AG09309 (cell line): ENCODE results near the gene HOXA13.
A peak's percentile ranks its signal among the peaks of the same experiment; 100 is the strongest.

Source experiments
- DNase-seq: peaks from one replicate; pipeline ENCODE4 v3.0.0-alpha.2; 2010; ENCODE audit warnings: low read depth
- H3K4me3 ChIP-seq: 2 replicates; pipeline ENCODE4 v1.5.1; 2011; ENCODE audit warnings: mild to moderate bottlenecking, low read depth, low read length, moderate library complexity; ENCODE audit not compliant: control insufficient read depth
- CTCF ChIP-seq: IDR thresholded peaks from 2 replicates; pipeline ENCODE4 v1.5.1; 2011; ENCODE audit warnings: mild to moderate bottlenecking, low read depth, low read length, inconsistent platforms; ENCODE audit not compliant: insufficient read depth, control insufficient read depth; ENCODE audit errors: missing control alignments

HOXA13 gene

DNA sequence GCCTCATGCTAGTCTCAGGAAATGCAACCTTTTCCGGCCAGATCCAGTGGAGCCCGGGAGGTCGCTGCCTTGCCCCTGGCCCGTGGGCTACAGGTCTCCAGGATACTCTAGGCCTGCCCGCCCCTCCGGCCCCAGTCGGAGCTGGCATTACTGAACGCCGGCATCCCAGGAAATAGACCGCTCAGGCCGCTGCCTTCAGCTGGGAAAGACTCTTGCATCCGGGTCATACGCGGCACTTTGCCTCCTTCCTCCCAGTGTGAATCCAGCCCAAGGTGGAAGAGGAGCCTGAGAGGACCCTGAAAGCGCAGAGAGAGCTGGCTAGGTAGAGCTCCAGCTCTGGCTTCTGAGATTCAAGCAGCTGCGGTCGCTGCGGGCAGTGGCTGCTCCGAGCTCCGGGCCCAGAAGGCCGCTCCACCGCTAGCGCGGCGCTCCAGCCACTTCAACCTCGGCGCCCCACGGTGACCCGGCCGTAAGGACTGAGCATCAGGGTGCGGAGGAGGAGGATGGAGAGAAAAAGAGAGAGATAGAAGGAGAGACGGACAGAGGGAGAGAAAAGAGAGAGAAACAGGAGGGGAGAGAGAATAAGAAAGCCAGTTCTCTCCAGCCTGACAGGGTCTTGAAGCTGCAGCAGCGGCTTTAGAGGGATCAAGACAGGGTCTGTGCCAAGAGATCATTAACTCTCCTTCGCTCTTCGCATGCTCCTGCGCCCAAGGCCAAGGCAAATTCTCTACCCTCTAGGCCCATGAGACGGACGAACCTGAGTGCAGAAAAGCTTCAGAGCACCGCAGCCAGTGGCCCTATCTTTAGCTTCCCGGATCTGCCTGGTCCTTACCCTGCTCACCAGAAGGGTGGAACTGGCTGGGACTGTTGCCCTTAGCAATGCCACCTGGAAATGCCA, 24.0 kb downstream of the HOXA13 start:
- no peak for DNase-seq
- no peak for TF ChIP-seq CTCF
- H3K4me3 ChIP-seq: peak overlapping the region; percentile 87

GRCh38 chr7:27174874-27175625, 24.8 kb downstream of the HOXA13 start:
- no peak for TF ChIP-seq CTCF
- H3K4me3 ChIP-seq: peak overlapping the region; percentile 87
- DNase-seq: no peak

DNA sequence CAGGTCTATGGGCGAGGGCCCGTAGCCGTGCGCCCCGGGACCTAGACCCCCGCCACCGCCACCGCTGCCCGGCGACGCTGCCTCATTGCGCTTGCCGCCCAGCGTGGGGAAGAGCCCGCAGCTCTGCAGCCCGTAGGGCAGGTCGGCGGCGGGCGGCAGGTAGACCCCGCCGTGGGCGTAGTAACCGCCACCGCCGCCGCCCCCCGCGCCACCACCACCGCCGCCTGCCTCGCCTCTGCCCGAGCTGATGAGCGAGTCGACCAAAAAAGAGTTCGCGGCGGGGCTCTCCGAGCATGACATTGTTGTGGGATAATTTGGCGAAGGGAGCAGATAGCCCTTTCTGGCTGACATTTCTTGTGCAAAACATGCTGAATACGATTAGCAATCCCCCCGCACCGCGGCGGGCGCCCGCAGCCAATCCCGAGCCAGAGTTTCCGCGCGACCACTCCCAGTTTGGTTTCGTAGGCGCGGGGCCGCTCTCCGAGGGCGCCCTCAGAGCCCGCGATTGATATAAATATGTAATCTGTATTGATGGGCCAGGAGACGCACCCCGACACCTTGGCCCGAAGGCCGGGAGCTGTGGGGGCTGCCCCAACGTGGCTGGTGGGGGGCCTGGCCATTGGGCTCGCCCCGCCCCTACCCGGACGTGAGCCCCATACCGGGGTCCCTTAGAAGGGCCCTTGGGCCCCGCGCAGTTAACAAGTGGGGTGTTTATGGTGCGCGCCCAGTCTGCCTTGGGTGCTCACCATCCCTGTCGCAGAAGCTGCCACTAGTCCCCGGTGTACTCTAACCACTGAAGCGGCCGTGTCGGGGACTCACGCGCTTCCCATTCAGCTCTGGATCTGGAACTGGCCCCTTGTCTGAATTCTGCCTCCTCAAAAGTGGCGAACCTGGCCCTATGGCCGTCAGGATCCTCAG, 25.7 kb downstream of the HOXA13 start, which contains the start of gene HOXA10:
TSS of gene HOXA10 (minus strand) at position 365 of the 918 bp plus-strand sequence. CDS start at position 351, 14 bp downstream.
- TF ChIP-seq CTCF: no peak
- peak within 1 kb of the TSS; percentile 87 for H3K4me3 ChIP-seq
- DNase-seq: no peak

GRCh38 chr7:27173511-27173955, 26.4 kb downstream of the HOXA13 start:
- peak overlapping the region; percentile 87 for H3K4me3 ChIP-seq
- no peak for TF ChIP-seq CTCF
- no peak for DNase-seq

DNA sequence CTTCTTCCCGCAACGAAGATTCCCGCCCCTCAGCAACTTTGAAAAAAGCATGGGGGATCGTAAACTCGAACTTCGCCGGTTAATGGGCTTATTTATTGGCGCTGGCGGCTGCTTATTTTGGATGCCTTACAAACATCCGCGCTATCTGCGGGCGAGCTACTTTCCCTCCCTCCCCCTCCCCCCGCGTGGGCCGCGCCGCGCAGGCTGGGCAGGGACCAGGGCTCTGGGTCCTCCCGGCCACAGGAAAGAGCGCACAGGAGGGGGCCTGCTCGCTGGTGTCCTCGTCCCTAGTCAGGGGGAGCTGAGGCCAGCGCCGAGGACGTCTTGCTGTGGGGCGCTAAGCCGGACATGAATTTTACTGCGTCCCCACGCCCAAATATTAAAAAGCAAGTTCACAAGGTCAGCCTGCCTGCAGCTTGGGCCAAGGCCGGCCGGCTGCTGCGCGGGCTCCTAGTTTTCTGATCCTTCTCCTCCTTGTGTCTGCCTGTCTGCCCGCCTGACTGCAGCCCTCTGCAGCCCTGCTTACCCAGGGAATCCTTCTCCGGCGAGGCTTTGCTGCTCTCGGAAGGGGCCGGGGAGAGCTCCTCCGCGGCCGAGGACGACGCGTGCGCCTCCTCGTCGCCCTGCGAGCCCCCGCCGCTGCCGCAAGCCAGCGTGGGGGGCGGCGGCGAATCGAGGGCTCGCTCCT, 26.9 kb downstream of the HOXA13 start:
- DNase-seq: peak; percentile 88
- H3K4me3 ChIP-seq: peak overlapping the region; percentile 87

More for the DNA sequence above, 26.9 kb downstream of the HOXA13 start:
- TF ChIP-seq CTCF: no peak
